Activated T-cell treated with anti-CD3 and anti-CD28 coated beads, Interleukin-2, amount 50 U/mL, for 24 hours (primary cell): ENCODE data around the gene MPZL2.

Experiments
- DNase-seq: peaks from one replicate; pipeline ENCODE4 v3.0.0-alpha.2; 2020
- H3K27ac Mint-ChIP-seq: 2 replicates; pipeline ENCODE4 v1.8.0; 2020; ENCODE audit warnings: mild to moderate bottlenecking, mixed read lengths
- H3K27me3 Mint-ChIP-seq: 2 replicates; pipeline ENCODE4 v1.8.0; 2020; ENCODE audit warnings: mixed read lengths
- H3K36me3 Mint-ChIP-seq: 2 replicates; pipeline ENCODE4 v1.8.0; 2020; ENCODE audit warnings: low read depth, mixed read lengths
- H3K4me1 Mint-ChIP-seq: 2 replicates; pipeline ENCODE4 v1.8.0; 2020; ENCODE audit warnings: low read depth, mixed read lengths
- H3K4me3 Mint-ChIP-seq: 2 replicates; pipeline ENCODE4 v1.8.0; 2020; ENCODE audit warnings: mild to moderate bottlenecking, moderate library complexity, mixed read lengths
- H3K9me3 Mint-ChIP-seq: 2 replicates; pipeline ENCODE4 v1.8.0; 2020; ENCODE audit warnings: mixed read lengths

MPZL2 gene

DNA sequence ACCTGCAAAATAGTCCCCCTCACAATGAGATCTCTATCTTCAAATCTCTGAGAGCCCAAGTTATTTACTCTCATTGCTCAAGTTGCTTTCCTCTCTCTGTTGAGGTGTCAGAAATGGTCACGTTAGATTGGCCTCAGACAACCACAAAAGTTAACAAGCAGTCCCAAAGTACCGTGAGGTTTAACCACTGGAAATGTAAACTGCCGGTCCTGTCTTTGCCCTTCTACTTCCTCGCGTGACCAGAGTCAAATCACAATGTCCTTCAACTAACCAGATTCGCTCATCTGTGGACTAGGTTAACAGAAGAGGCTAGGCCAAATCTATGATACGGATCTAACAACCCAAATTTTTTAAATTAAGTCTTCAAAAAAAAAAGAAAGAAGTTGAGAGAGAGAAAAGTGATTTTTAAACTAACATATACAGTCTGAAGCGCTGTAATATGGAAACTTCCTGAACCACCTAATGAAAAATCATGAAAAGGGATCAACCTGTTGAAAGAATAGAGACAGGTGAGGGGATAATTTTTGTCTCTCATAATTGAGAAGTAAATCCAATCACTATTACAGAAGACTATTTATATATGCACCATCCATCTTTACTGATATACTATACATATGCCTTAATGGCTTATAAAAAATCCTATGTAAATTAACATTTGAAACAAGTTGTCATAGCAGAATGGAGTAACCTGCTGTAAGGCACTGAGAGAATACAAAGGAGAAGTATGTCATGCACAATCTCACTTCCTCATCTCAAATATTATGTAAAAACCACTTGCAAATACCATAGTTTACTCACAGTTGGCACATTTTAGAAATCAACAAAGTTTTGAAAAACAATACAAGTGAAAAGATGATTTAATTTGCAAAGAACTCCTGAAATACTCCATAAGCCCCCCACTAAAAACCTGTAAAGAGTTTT is 36.0 kb downstream of the MPZL2 start:
- H3K4me1 Mint-ChIP-seq = peaks cover 17% of the 10 kb centered on the region
- DNase-seq = no peak
- H3K4me3 Mint-ChIP-seq = peak overlapping the region; percentile 49

DNA sequence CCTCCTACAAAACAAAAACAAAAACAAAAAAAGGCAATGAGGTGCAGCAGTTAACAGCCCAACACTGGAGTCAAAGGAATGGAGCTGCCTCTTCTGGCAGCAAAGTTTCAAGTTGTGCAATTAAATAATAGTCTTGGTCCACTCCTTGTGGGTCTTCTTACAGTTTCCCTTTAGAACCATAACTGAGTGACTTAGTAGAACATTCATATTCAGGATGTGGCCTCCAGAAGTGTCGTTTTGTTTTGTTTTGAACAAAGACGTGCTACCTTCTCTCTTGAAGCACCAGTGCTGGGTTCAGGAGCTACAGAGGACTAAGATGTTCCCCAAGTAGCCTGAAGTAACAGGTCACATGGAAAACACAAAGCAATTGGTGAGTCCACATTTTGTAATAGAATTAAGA is 37.3 kb downstream of the MPZL2 start:
- Mint-ChIP-seq H3K9me3 (peaks cover 16% of the 10 kb centered on the region), H3K27ac (no peak overlapping the region), H3K27me3 (no peaks in the 10 kb centered on the region), H3K4me1 (peaks cover 21% of the 10 kb centered on the region), H3K36me3 (peaks cover 23% of the 10 kb centered on the region), H3K4me3 (peak overlapping the region; percentile 49)
- DNase-seq = no peak

More for the DNA sequence above, 36.0 kb downstream of the MPZL2 start:
- Mint-ChIP-seq H3K27ac (no peak overlapping the region), H3K9me3 (peaks cover 16% of the 10 kb centered on the region), H3K27me3 (no peaks in the 10 kb centered on the region), H3K36me3 (peaks cover 10% of the 10 kb centered on the region)

DNA sequence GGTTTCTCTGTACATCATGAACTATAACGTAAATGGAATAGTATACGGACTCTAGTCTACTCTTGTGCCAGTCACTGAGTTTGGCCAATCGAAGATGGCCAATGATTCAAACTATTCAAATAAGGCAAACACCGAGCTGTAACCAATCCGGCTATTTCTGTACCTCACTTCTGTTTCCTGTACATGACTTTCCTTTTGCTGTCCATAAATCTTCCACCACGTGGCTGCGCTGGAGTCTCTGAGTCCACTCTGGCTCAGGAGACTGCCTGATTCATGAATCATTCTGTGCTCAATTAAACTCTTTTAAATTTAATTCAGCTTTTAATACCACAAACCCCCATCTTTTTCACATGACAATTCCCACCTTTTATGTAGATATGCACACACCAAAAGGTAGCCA is 37.8 kb downstream of the MPZL2 start:
- H3K27ac Mint-ChIP-seq = no peak overlapping the region
- no peak for DNase-seq
- H3K4me1 Mint-ChIP-seq = peaks cover 26% of the 10 kb centered on the region
- H3K27me3 Mint-ChIP-seq = no peaks in the 10 kb centered on the region
- H3K4me3 Mint-ChIP-seq = peak overlapping the region; percentile 49
- H3K9me3 Mint-ChIP-seq = peaks cover 16% of the 10 kb centered on the region
- H3K36me3 Mint-ChIP-seq = peaks cover 28% of the 10 kb centered on the region

DNA sequence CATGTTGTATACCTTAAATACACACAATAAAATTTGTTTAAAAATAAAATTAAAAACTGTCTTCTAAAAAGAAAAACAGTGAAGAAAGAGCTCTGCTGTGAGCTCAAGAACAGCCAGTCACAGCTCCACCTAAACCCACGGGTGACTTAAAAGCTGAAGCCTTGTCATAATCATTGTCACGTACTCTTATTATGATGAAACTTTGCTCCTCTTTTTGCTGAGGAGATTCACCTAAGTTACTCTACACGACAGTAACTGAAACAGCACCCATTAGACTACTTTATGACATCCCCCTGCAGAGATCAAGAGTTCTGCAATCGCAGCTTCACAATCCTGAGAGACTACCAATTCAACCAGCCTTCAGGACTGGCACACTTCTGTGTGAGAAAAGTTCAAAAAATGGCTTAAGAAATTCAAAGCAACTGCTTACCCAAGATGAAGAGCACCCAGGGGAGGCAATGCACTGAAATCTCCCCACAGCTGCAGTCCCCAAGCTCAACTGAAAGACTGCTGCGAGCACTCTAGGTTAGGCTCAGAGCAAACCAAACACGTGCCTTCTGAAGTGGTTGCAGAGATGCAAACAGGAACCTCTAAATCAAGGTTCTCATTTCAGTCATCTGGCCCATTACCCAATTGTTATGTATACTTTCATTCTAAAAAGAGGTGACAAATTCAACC is 39.4 kb downstream of the MPZL2 start, which contains the start of gene JAML:
JAML (minus strand) TSS at position 501 of the 678 bp plus-strand sequence. CDS start 10,145 bp downstream, outside the sequence.
- DNase-seq = peak; percentile 76
- Mint-ChIP-seq H3K4me1 (peaks cover 42% of the 10 kb centered on the region), H3K4me3 (peak within 1 kb of the TSS; percentile 85), H3K36me3 (peaks cover 45% of the 10 kb centered on the region), H3K27ac (no peak within 1 kb of the TSS), H3K9me3 (peaks cover 16% of the 10 kb centered on the region), H3K27me3 (no peaks in the 10 kb centered on the region)

DNA sequence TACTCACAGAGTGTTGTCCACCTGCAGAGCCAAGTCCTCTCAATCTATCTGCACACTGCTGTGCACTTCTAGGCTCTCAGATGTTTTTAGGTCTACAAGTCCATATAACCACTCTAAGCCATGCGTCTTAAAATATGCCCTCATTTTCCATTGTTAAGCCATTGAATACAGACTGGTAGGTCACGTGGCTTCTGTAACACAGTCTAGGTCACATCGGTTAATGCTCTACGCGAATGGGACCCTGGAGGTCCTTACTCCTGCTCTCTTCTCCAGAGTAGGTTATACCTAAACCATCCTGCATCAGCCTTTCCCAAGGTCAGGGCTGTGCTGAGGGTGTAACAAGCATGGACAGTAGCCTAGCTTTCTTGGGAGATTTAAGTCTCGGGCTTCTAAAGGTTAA is 40.1 kb downstream of the MPZL2 start:
- peaks cover 49% of the 10 kb centered on the region for H3K4me1 Mint-ChIP-seq
- H3K27ac Mint-ChIP-seq = no peak overlapping the region
- peaks cover 14% of the 10 kb centered on the region for H3K9me3 Mint-ChIP-seq
- DNase-seq = peak; percentile 63
- no peaks in the 10 kb centered on the region for H3K27me3 Mint-ChIP-seq
- peak overlapping the region; percentile 85 for H3K4me3 Mint-ChIP-seq
- H3K36me3 Mint-ChIP-seq = peaks cover 51% of the 10 kb centered on the region

DNA sequence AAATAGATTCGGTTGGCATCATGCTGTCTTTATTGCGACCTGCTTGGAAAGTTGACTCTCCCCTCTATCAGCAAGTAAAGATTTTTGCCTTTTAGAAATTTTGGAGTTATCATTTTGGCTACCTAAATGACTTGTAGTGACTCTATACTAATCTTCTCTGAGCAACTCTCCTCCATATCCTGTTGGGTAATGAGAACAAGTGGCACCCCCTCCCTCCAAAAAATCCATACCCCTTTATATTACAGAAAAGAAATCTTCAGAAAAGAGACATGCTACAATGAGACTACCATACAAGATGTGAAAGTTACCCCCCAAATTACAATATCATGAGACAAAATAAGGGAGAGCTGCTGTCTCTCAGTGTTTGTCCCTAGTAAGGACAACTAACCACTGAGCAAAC is 40.5 kb downstream of the MPZL2 start:
- Mint-ChIP-seq H3K4me1 (peaks cover 53% of the 10 kb centered on the region), H3K27ac (no peak overlapping the region), H3K4me3 (peak overlapping the region; percentile 85), H3K27me3 (no peaks in the 10 kb centered on the region), H3K36me3 (peaks cover 55% of the 10 kb centered on the region), H3K9me3 (peaks cover 14% of the 10 kb centered on the region)
- DNase-seq = no peak

DNA sequence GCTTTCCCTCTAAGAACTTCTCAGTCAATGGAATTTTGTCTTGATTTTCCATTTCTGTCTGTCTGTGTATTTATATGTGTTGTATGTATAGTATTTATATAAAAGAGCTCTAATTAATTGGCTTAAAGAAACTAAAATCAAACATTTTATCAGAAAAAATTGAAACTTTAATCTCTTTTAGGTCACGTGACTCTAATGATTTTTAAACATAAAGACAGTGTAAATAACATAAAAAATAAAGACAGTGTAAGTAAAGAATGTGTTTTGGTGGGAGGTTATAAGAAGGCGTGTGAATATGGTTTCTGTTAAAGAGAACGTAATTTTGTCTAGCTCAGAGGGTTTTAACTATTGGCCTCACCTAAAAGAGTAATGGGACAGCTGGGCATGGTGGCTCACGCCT is 41.7 kb downstream of the MPZL2 start:
- Mint-ChIP-seq H3K27ac (no peak overlapping the region), H3K4me3 (peak overlapping the region; percentile 85), H3K9me3 (peaks cover 14% of the 10 kb centered on the region), H3K4me1 (peaks cover 65% of the 10 kb centered on the region), H3K36me3 (peaks cover 63% of the 10 kb centered on the region), H3K27me3 (no peaks in the 10 kb centered on the region)
- no peak for DNase-seq

DNA sequence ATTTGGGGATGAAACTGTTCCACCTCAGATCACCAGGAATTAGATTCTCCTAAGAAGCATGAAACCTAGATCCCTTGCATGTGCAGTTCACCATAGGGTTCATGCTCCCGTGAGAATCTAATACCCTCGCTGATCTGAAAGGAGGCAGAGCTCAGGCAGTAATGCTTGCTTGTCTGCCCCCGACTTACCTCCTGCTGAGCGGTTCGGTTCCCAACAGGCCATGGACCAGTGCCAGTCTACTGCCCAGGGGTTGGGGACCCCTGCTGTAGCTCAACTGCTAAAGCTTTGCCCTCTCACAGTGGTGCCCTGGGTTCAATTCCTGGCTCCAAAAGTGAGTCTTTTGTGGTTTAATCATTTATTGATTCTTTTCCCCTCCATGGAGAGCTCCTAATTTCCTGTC is 42.7 kb downstream of the MPZL2 start:
- H3K36me3 Mint-ChIP-seq = peaks cover 63% of the 10 kb centered on the region
- peaks cover 75% of the 10 kb centered on the region for H3K4me1 Mint-ChIP-seq
- no peak for DNase-seq
- peak overlapping the region; percentile 85 for H3K4me3 Mint-ChIP-seq
- peaks cover 11% of the 10 kb centered on the region for H3K9me3 Mint-ChIP-seq
- H3K27ac Mint-ChIP-seq = no peak overlapping the region
- no peaks in the 10 kb centered on the region for H3K27me3 Mint-ChIP-seq

DNA sequence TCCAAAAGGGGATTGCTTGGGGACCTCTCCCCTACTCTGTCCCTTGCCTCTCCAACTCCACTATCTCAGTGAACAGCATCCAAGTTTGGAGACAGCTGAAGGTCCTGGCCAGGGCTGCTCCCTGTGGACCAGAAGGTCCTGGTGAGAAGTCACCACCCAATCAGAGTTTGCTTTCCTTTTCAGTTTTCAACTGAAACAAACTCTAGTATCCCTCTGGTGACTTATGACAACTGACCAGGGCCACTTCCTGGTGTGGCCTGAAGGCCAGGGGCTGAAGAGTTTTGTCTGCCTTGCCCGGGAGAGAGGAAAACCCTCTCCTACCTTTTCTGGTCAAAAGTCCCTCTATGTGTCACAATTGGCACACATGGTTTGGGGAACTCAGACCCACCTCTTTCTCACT is 44.4 kb downstream of the MPZL2 start:
- Mint-ChIP-seq H3K4me3 (peak overlapping the region; percentile 85), H3K36me3 (peaks cover 77% of the 10 kb centered on the region), H3K4me1 (peaks cover 90% of the 10 kb centered on the region), H3K27ac (no peak overlapping the region), H3K27me3 (no peaks in the 10 kb centered on the region), H3K9me3 (no peaks in the 10 kb centered on the region)
- DNase-seq = peak; percentile 50

DNA sequence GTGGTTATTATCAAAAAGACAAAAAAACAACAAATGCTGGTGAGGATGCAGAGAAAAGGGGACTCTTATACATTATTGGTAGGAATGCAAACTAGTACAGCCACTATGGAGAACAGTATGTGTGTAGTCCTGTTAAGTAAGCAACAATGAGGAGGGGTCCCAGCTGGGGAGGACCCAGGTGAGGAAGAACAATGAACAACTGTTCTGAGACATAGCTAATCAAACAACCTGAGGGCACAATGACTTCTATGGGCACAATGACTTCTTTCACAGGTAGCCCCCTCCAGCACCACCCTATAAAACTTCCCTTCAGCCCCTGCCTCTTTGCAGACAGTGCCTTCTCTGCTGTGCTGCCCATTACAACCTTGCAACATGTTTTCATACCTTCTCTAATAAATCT is 44.9 kb downstream of the MPZL2 start:
- H3K27ac Mint-ChIP-seq = no peak overlapping the region
- peaks cover 82% of the 10 kb centered on the region for H3K36me3 Mint-ChIP-seq
- peaks cover 95% of the 10 kb centered on the region for H3K4me1 Mint-ChIP-seq
- H3K27me3 Mint-ChIP-seq = no peaks in the 10 kb centered on the region
- H3K4me3 Mint-ChIP-seq = peak overlapping the region; percentile 85
- no peak for DNase-seq
- H3K9me3 Mint-ChIP-seq = no peaks in the 10 kb centered on the region

DNA sequence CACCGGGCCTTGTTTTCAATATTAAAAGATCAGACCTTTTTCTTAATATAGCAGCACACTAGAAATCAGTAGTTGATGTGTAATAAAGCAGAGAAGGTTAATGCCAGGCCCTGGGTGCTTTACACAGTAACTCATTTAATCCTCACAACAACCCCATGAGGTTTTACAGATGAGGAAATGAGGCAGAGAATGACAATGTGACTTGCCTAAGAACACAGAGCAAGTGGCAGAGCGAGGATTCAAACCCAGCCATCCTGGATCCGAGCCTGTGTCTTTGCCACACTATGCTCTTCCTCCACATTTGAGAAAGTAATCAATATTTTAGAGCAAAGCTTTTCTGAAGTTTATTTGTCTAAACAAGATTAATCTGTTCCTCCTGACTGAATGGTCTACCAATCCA is 46.5 kb downstream of the MPZL2 start:
- H3K27ac Mint-ChIP-seq = no peak overlapping the region
- peaks cover 98% of the 10 kb centered on the region for H3K4me1 Mint-ChIP-seq
- no peaks in the 10 kb centered on the region for H3K9me3 Mint-ChIP-seq
- peaks cover 83% of the 10 kb centered on the region for H3K36me3 Mint-ChIP-seq
- H3K27me3 Mint-ChIP-seq = no peaks in the 10 kb centered on the region
- peak; percentile 58 for DNase-seq
- H3K4me3 Mint-ChIP-seq = peak overlapping the region; percentile 85

DNA sequence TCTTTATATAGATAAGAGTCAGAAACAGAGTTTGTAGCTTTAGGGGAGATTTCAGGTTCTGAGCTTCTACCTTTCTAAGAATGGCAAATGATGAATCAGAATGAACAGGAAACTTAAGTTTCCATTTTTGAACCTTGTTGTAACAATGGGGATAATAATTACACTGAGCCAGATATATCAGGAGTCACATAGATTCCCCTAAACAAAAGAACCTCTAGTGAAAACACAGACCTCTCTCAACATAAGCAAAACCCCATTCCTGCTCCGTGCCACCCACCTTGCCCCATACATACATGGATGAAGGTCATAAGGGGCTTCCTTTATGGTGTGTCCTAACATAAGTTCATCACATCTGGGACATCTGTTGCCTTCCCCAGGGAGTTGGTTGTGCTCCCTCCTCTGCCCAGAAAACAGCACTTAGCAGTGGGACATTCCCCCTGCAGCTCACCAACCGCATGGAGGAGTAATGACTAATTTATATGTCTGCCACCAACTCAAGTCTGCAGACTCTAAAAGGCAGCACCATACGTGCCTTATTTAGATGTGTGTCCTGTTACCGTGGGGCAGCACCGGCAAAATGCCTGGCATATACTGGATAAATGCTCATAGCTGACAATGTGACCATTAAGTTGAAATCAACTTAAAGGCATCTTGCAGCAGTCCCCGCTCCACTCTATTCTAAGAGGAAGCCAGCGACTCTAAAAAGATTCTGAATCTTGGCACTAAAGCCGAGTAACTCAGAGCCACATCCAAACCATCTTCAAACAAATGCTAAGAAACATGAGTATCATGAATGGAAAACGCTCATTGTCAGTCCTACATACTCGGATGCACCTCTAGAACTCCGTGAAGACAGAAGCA is 47.2 kb downstream of the MPZL2 start:
- H3K9me3 Mint-ChIP-seq = no peaks in the 10 kb centered on the region
- DNase-seq = peak; percentile 79

DNA sequence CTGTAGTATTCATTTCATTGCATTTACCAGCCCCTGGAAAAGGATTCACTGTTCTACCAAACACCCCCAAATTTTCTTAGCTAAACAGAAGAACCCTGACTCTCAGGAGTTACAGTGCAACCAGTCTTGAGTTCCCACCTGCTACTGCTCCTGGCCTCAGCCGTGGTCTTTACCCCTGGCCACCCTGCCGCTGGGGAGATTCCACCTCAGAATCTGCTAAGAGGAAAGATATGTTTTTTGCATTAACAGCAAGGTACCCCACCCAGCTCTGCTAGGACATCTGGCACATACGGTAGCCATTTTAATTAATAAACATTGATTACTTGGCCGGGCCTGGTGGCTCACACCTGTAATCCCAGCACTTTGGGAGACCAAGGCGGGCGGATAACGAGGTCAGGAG is 48.3 kb downstream of the MPZL2 start:
- Mint-ChIP-seq H3K36me3 (peaks cover 83% of the 10 kb centered on the region), H3K9me3 (no peaks in the 10 kb centered on the region), H3K4me1 (peaks cover 98% of the 10 kb centered on the region), H3K27ac (no peak overlapping the region), H3K4me3 (peak overlapping the region; percentile 85), H3K27me3 (no peaks in the 10 kb centered on the region)
- no peak for DNase-seq

More for the DNA sequence above, 47.2 kb downstream of the MPZL2 start:
- no peak overlapping the region for H3K27ac Mint-ChIP-seq
- no peaks in the 10 kb centered on the region for H3K27me3 Mint-ChIP-seq
- H3K36me3 Mint-ChIP-seq = peaks cover 83% of the 10 kb centered on the region
- peak overlapping the region; percentile 85 for H3K4me3 Mint-ChIP-seq
- H3K4me1 Mint-ChIP-seq = peaks cover 98% of the 10 kb centered on the region

DNA sequence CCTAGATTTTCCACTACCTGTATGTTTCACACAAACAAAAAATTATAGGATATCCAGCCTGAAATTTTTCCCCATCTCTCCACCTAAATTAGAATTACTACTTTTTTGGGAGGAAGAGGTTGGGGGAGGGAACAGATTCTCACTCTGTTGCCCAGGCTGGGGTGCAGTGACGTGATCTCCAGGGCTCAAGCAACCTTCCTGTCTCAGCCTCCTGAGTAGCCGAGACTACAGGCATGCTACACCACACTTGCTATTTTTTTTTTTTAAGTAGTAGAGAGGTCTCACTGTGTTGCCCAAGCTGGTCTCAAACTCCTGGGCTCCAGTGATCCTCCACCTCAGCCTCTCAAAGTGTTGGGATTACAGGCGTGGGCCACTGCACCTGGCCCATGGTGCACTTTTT is 48.8 kb downstream of the MPZL2 start:
- Mint-ChIP-seq H3K36me3 (peaks cover 83% of the 10 kb centered on the region), H3K9me3 (no peaks in the 10 kb centered on the region), H3K27ac (no peak overlapping the region), H3K27me3 (no peaks in the 10 kb centered on the region), H3K4me1 (peaks cover 98% of the 10 kb centered on the region), H3K4me3 (peak overlapping the region; percentile 85)
- no peak for DNase-seq
